Effector memory CD8-positive, alpha-beta T cell (primary cell): Measurements from ENCODE around the gene NTRK3.

ENCODE experiments used
- ATAC-seq: fragments of 150-1000 bp; cut with Tn5 transposase; replicated peaks from 2 replicates; pipeline ENCODE4 v1.10.0; 2021; ENCODE audit warnings: mild to moderate bottlenecking, moderate library complexity
- DNase-seq, 3 experiments: peaks; one replicate each; pipeline ENCODE4 v3.0.0; 2021
- H3K27ac Mint-ChIP-seq, 2 donors: one replicate each; pipeline ENCODE4 v1.8.0; 2022; ENCODE audit warnings: mild to moderate bottlenecking in 2 of 2, mixed read lengths in 2 of 2, moderate library complexity in 2 of 2
- H3K27me3 Mint-ChIP-seq, 2 donors: one replicate each; pipeline ENCODE4 v1.8.0; 2022; ENCODE audit warnings: mixed read lengths in 2 of 2
- H3K36me3 Mint-ChIP-seq: one replicate; pipeline ENCODE4 v1.8.0; 2022; ENCODE audit warnings: mild to moderate bottlenecking, moderate library complexity, mixed read lengths; ENCODE audit not compliant: insufficient read depth
- H3K4me1 Mint-ChIP-seq, 2 donors: one replicate each; pipeline ENCODE4 v1.8.0; 2022; ENCODE audit warnings: low read depth in 2 of 2, mixed read lengths in 2 of 2
- H3K4me3 Mint-ChIP-seq, 2 donors: one replicate each; pipeline ENCODE4 v1.8.0; 2022; ENCODE audit warnings: mild to moderate bottlenecking in 2 of 2, mixed read lengths in 2 of 2, moderate library complexity in 2 of 2
- H3K9me3 Mint-ChIP-seq, 2 donors: one replicate each; pipeline ENCODE4 v1.8.0; 2022; ENCODE audit warnings: mixed read lengths in 2 of 2

Gene NTRK3

DNA sequence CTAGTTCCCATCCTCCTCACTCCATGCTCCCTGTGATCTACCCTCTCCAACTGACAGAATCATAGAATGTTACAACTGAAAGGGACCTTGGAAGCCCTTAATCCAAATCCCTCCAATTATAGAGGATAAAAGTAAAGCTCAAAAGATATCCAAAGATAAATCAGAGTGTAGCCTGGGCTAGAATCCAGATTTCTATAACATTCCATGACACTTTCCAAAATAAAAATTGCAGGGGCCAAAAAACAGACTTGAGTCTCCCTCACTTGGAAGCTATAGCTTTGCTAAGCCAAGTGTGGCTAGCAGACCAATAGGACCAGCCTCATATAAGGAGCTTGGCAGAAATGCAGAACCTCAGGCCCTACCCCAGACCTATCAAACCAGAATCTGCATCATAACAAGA is 148.1 kb downstream of the NTRK3 start:
- DNase-seq (no peak), ATAC-seq (no peak)
- Mint-ChIP-seq H3K36me3 (peaks cover 3% of the 10 kb centered on the region), H3K4me3 (no peak overlapping the region), H3K9me3 (no peaks in the 10 kb centered on the region), H3K27me3 (peaks cover 6 to 48% of the 10 kb centered on the region in 2 donors), H3K4me1 (no peaks in the 10 kb centered on the region), H3K27ac (no peak overlapping the region)

DNA sequence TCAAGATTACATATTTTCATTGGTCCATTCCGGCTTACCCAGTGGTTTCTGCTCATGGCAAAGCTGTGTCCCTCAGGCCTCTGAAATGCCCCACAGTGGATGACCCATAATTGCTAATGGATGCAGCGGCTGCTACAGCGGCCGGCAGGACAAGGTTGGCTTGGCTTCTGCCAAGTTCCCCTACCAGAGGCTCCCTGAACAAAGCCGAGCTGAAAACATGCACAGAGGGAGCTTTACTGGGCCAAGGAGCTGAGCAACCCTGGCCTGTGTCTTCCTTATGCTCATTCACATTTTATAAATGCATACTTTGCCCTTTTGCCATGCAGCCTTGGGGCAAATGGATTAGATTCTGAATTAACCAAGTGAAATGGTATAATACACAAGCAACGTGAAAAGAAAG is 150.5 kb downstream of the NTRK3 start:
- peaks cover 3% of the 10 kb centered on the region for H3K36me3 Mint-ChIP-seq
- peaks cover 6 to 42% of the 10 kb centered on the region in 2 donors for H3K27me3 Mint-ChIP-seq
- ATAC-seq (no peak), DNase-seq (no peak)
- no peak overlapping the region for H3K27ac Mint-ChIP-seq
- H3K4me1 Mint-ChIP-seq: no peaks in the 10 kb centered on the region
- H3K4me3 Mint-ChIP-seq: no peak overlapping the region
- no peaks in the 10 kb centered on the region for H3K9me3 Mint-ChIP-seq

DNA sequence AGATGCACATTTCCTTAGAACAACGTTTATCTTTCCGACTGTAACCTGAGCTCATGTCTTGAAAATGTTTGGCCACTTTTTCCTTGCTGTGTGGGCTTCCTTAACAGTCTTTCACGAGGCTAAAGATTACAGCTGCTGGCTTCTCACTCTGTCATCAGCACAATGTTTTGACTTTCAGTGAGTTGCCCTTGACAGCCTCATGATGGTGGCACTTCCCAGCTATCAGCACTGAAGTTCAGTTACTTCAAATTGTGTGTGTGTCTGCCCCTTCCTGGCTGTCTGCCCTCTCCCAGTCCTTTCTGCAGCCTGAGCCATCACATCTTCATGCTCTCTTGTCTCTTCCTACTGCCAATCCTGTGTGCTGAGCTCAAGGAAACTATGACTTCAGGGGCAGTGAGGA is 152.2 kb downstream of the NTRK3 start:
- no peak overlapping the region for H3K27ac Mint-ChIP-seq
- peaks cover 3% of the 10 kb centered on the region for H3K36me3 Mint-ChIP-seq
- H3K4me3 Mint-ChIP-seq: no peak overlapping the region
- ATAC-seq (no peak), DNase-seq (no peak)
- H3K4me1 Mint-ChIP-seq: no peaks in the 10 kb centered on the region
- H3K27me3 Mint-ChIP-seq: peaks cover 6 to 31% of the 10 kb centered on the region in 2 donors
- no peaks in the 10 kb centered on the region for H3K9me3 Mint-ChIP-seq

DNA sequence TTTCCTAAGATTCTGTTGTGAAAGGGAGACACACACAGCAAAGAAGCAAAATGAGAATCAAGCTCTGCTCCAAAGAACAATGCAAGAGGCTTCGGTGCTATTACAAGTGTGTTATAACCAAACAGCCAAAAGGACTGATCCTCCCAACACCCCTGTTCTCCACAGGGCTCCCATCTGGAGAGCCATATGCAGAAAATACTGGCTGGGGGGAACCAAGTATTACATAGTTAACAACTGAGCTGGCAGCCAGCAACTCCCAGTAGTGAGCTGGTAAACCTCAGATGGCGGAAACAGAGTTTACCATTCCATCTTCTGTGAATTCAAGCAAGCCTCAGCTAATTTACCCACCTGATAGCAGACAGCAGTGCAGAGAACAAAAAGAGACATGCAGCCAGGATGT is 156.4 kb downstream of the NTRK3 start:
- Mint-ChIP-seq H3K9me3 (no peaks in the 10 kb centered on the region), H3K4me3 (no peak overlapping the region), H3K36me3 (no peaks in the 10 kb centered on the region), H3K27ac (no peak overlapping the region), H3K27me3 (peaks cover 15 to 18% of the 10 kb centered on the region in 2 donors), H3K4me1 (no peaks in the 10 kb centered on the region)
- no peak for DNase-seq
- no peak for ATAC-seq

DNA sequence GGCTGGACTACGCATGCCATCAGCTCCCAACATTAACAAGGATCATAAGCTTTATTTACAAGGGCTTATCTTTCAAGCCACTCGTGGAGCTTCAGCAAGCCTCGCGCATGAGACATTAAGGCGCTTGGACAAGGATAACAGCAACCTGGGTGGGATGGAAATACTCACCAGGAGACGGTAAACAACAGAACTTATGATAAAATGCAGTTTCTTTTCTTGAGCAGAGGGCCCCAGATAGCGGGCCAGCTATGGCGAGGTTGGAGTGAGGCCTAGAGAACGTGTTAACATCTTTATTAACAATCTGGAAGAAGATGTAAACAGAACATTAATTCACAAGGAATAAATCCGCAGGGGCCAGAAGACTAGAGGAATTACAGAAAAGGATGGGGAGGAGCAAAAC is 158.2 kb downstream of the NTRK3 start:
- H3K9me3 Mint-ChIP-seq: no peaks in the 10 kb centered on the region
- ATAC-seq: no peak
- DNase-seq: no peak
- no peaks in the 10 kb centered on the region for H3K4me1 Mint-ChIP-seq
- no peak overlapping the region for H3K4me3 Mint-ChIP-seq
- peaks cover 9 to 18% of the 10 kb centered on the region in 2 donors for H3K27me3 Mint-ChIP-seq
- H3K36me3 Mint-ChIP-seq: no peaks in the 10 kb centered on the region
- H3K27ac Mint-ChIP-seq: no peak overlapping the region

DNA sequence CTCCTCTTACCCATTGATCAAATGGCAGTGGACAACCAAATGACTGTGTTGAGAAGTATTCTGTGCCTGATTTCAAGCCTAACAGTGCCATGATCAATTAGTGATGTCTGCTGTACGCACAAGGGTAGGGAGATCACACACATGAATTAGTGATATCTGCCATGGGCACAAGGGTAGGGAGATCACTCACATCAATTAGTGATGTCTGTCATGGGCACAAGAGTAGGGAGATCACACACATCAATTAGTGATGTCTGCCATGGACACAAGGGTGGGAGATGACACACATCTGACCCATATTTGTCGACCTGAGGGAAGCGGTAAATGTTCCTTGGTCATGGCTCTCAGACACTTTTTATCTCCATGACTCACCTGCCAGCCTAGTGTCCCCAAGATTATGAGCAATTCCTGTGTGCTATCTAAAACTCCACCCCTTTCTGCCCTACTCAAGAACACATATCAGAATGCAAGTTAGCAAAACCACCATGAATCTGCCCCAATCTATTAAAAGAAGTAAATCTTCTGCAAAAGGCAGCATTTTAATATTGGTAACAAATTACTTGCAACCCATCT is 165.0 kb downstream of the NTRK3 start:
- peaks cover 0 to 22% of the 10 kb centered on the region in 2 donors for H3K27me3 Mint-ChIP-seq

DNA sequence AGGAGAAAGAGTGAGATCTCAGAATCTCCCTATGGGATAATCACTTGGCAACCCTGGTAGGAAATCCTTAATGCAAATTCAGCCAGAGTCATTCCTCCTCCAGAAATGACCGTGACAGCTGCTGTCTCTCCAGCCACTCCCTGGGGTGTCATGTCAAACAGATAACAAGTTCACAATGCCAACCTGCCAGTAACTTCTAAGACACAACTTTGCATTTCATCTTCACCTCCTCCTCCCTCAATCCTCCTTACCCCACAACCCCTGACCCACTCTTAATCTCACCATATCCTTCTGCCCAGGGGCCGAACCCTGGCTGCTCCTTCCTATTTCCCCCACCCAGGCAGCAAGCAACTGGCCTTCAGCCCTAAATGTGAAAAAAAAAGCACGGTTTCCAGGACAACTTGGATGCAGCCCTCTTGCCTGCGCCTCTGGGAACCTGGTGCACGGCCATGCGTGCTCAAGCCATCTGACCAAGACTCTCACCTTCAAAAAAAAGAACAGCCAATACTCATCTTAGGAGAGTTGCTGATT is 166.0 kb downstream of the NTRK3 start:
- ATAC-seq (no peak), DNase-seq (no peak)
- no peaks in the 10 kb centered on the region for H3K36me3 Mint-ChIP-seq
- peaks cover 0 to 17% of the 10 kb centered on the region in 2 donors for H3K27me3 Mint-ChIP-seq
- H3K9me3 Mint-ChIP-seq: no peaks in the 10 kb centered on the region
- no peaks in the 10 kb centered on the region for H3K4me1 Mint-ChIP-seq
- H3K4me3 Mint-ChIP-seq: no peak overlapping the region
- no peak overlapping the region for H3K27ac Mint-ChIP-seq

More for the DNA sequence above, 165.0 kb downstream of the NTRK3 start:
- ATAC-seq (no peak), DNase-seq (no peak)
- no peaks in the 10 kb centered on the region for H3K36me3 Mint-ChIP-seq
- H3K4me1 Mint-ChIP-seq: no peaks in the 10 kb centered on the region
- H3K9me3 Mint-ChIP-seq: no peaks in the 10 kb centered on the region
- no peak overlapping the region for H3K4me3 Mint-ChIP-seq
- H3K27ac Mint-ChIP-seq: no peak overlapping the region

DNA sequence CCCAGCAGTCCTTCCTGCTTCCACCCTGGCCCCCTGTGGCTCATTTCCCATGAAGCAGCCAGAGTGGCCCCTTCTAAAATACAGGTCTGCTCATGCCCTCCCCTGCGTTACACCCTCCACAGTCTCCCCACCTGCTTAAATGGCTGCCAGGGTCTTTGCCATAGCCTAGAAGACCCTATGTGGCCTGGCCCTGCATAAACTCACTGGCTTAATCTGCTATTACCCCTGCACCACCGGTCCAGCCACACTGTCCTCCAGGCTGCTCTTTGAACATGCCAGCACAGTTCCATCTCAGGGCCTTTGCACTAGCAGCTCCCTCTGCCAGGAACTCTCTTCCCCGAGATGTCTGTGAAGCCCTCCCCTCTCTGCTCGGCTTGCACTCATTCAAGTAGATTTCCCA is 166.8 kb downstream of the NTRK3 start:
- Mint-ChIP-seq H3K27me3 (peaks cover 0 to 19% of the 10 kb centered on the region in 2 donors), H3K4me3 (no peak overlapping the region), H3K27ac (no peak overlapping the region), H3K4me1 (no peaks in the 10 kb centered on the region), H3K9me3 (peaks cover 0 to 1% of the 10 kb centered on the region in 2 donors), H3K36me3 (no peaks in the 10 kb centered on the region)
- ATAC-seq: no peak
- DNase-seq: no peak

DNA sequence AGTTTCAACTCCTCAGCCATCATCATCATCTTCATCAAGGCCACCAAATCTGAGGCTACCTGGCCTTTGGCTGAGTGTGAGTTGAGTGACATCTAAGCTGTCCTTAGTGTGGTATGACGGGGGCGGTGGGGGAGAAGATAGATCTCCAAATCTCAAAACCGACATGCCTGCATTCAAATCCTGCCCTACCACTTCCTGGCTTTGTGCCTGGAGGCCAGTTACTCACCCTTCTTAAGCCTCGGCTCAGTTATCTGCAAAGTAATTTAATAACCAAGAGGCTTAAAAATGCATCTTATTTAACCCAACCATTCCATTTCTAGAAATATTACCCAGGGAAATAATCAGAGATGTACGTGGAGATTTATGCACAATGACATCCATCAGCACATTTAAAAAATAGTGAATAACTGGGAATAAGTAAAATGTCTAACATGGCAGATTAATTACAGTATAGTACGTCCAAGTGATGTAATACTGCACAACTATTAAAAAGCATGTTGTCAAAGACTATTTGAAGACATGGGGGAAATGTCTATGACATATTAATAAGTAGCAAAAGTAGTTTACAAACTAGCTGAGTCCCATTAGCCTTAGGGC is 167.4 kb downstream of the NTRK3 start:
- H3K9me3 Mint-ChIP-seq: peaks cover 0 to 5% of the 10 kb centered on the region in 2 donors
- peaks cover 0 to 25% of the 10 kb centered on the region in 2 donors for H3K27me3 Mint-ChIP-seq
- H3K4me3 Mint-ChIP-seq: no peak overlapping the region

DNA sequence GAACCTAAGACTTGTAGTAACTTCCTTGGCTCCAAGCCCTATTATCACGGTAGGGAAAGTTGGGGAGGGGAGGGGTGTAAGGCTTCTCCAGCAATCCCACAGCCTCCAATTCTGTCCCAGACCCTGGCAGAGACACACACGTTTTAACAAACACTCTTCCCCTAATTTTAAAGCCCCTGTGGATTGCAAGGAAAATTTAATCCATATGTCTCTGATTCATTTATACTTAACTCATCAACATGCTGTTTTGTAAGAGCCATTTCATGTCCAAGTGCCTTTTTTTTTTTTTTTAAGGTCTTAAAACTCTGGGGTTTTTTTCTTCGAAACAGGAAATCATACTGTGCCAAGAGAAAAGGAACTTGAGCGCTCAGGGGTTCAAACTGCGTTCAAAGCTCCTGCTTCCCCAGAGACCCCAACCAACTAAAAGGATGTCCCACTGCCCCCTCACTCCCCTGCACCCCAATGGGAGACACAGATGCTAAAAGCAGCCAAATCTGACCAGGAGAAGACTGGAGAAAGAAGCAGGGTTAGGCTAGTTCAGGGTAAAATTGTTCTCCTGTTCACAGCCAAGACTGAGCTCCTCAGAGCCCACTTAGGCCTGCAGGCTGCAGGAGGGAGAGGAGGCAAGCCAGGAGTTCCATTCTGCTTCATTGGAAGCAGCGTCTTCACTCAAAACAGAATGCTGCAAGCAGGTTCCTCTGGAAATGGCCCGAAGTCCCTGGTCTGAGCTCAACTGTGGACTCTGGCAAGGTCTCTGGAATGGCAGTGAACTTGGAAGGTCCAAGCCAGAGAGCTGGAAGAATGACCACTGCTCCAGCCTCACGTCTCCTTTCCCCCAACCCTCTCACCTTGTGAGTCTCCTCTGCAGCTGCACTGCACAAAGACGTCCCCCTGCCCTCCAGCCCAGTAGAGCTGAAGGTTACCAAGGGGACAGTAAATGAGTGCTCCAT is 172.5 kb downstream of the NTRK3 start:
- DNase-seq (no peak), ATAC-seq (no peak)
- Mint-ChIP-seq H3K4me3 (no peak overlapping the region), H3K27me3 (peaks cover 0 to 28% of the 10 kb centered on the region in 2 donors), H3K36me3 (no peaks in the 10 kb centered on the region), H3K9me3 (peaks cover 0 to 5% of the 10 kb centered on the region in 2 donors), H3K4me1 (no peaks in the 10 kb centered on the region), H3K27ac (no peak overlapping the region)

More for the DNA sequence above, 167.4 kb downstream of the NTRK3 start:
- DNase-seq: no peak
- no peak overlapping the region for H3K27ac Mint-ChIP-seq
- no peaks in the 10 kb centered on the region for H3K36me3 Mint-ChIP-seq
- no peak for ATAC-seq
- no peaks in the 10 kb centered on the region for H3K4me1 Mint-ChIP-seq

DNA sequence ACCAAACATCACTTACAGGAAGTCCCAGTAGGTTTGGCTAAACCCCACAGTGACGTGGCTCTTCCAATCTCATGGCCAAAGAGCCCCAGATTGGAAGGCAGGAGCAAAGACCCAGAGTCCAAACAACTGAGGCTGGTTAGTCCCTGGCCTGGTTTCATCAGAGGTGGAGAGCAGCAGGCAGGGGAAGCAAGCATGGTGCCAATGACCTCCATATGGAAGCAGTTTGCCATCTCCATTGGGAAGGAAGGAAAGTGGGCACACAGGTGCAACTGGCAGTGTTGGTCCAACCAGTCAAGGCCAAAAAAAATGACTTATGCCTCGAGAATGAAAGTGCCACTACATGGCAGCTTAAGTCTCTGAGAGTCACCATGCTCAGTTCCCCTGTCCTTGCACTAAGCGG is 175.9 kb downstream of the NTRK3 start:
- ATAC-seq (no peak), DNase-seq (no peak)
- Mint-ChIP-seq H3K4me3 (no peak overlapping the region), H3K9me3 (peaks cover 0 to 5% of the 10 kb centered on the region in 2 donors), H3K27me3 (peaks cover 0 to 43% of the 10 kb centered on the region in 2 donors), H3K36me3 (no peaks in the 10 kb centered on the region), H3K27ac (no peak overlapping the region), H3K4me1 (no peaks in the 10 kb centered on the region)

DNA sequence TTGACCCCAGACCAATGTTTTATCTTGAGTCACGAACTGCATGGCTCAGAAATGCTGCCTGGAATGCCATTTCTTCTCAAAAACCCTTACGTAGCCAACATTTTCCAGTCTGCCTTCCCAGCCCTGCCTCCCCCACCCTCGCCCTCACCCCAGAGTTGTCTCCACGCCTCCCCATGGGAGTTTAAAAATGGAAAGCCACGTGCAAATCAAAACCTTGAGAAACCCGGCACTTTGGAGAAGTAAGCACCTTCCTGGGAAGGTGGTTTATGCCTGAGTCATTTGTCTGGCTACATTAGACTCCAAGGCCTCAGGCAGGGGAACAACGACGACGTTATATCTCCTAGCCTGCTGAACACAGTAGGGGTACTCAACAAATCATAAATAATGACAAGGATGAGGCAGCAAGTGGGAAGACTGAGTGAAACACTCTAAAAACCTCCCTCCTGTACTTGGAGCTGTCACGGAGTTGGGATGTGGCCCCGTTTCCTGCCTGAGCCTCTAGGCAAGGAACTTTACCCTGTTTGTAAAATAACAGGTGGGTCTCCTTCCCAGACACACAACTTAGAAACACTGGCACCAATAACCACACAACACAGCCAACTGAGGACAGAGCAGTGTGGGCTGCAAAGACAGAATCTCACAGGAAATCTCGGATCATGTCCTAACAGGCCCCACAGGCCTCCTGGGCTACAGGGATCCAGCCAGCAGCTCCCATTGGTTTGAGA is 179.1 kb downstream of the NTRK3 start:
- Mint-ChIP-seq H3K27me3 (peaks cover 0 to 48% of the 10 kb centered on the region in 2 donors), H3K9me3 (no peaks in the 10 kb centered on the region), H3K27ac (no peak overlapping the region), H3K4me1 (no peaks in the 10 kb centered on the region), H3K4me3 (no peak overlapping the region), H3K36me3 (no peaks in the 10 kb centered on the region)
- no peak for DNase-seq
- ATAC-seq: no peak

DNA sequence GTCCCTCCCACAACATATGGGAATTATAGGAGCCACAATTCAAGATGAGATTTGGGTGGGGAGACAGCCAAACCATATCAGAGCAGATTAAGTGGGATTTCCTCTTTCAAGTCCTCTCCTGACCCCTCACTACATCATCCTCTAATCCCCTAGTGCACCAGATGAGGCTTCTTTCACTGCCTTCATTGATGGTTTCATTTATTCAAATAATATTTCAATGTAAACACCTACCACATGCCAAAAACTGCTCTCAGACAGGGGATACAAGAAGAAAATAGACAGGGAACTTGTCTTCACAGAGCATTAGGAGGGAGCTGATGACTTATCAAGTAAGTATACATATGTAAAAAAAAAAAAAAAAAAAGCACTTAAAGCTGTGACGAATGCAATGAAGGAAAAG is 180.2 kb downstream of the NTRK3 start:
- Mint-ChIP-seq H3K36me3 (no peaks in the 10 kb centered on the region), H3K4me1 (no peaks in the 10 kb centered on the region), H3K9me3 (no peaks in the 10 kb centered on the region), H3K27me3 (peaks cover 0 to 39% of the 10 kb centered on the region in 2 donors), H3K4me3 (no peak overlapping the region), H3K27ac (no peak overlapping the region)
- ATAC-seq (no peak), DNase-seq (no peak)
